DOHH2 (cell line): ENCODE data around the gene CTAG2.

Source experiments
- H3F3A ChIP-seq: fragments of 200-600 bp; sonication (generic), shearing (Covaris generic); 2 replicates; pipeline ENCODE4 v1.6.0; 2016; ENCODE audit warnings: antibody characterized with exemption, mild to moderate bottlenecking; ENCODE audit not compliant: control insufficient read depth, insufficient read depth
- H3K27ac ChIP-seq: fragments of 200-600 bp; sonication (generic); 2 replicates; pipeline ENCODE4 v1.5.1; 2014; ENCODE audit warnings: low read depth, mild to moderate bottlenecking, low read length, moderate library complexity
- H3K27me3 ChIP-seq: fragments of 200-600 bp; sonication (generic); 2 replicates; pipeline ENCODE4 v1.6.1; 2014; ENCODE audit warnings: mild to moderate bottlenecking, low read length, mixed read lengths; ENCODE audit not compliant: control insufficient read depth
- H3K36me3 ChIP-seq: fragments of 200-600 bp; sonication (generic); 2 replicates; pipeline ENCODE4 v1.6.1; 2014; ENCODE audit warnings: mild to moderate bottlenecking, low read length, moderate library complexity, mixed read lengths; ENCODE audit not compliant: control insufficient read depth
- H3K4me1 ChIP-seq: fragments of 200-600 bp; sonication (generic); 2 replicates; pipeline ENCODE4 v1.6.1; 2014; ENCODE audit warnings: mild to moderate bottlenecking, low read length, mixed read lengths; ENCODE audit not compliant: control insufficient read depth
- H3K4me2 ChIP-seq: fragments of 200-600 bp; sonication (generic); 2 replicates; pipeline ENCODE4 v1.6.0; 2014; ENCODE audit warnings: mild to moderate bottlenecking, low read length, moderate library complexity
- H3K4me3 ChIP-seq: fragments of 200-600 bp; sonication (generic); 2 replicates; pipeline ENCODE4 v1.5.1; 2014; ENCODE audit warnings: mild to moderate bottlenecking, low read length, mixed read lengths
- H3K79me2 ChIP-seq: fragments of 200-600 bp; sonication (generic); 2 replicates; pipeline ENCODE4 v1.6.1; 2014; ENCODE audit warnings: mild to moderate bottlenecking, low read length, mixed read lengths; ENCODE audit not compliant: control insufficient read depth
- H3K9me2 ChIP-seq: fragments of 200-600 bp; sonication (generic); replicated peaks from 2 replicates; pipeline ENCODE4 v1.6.1; 2014; ENCODE audit warnings: mild to moderate bottlenecking, low read length, mixed read lengths; ENCODE audit not compliant: control insufficient read depth
- H3K9me3 ChIP-seq: fragments of 200-600 bp; sonication (generic); 2 replicates; pipeline ENCODE4 v1.6.1; 2014; ENCODE audit warnings: antibody characterized with exemption, low read length, mixed read lengths; ENCODE audit not compliant: control insufficient read depth, insufficient read depth
- H4K20me1 ChIP-seq: fragments of 200-600 bp; sonication (generic); 2 replicates; pipeline ENCODE4 v1.6.0; 2014; ENCODE audit warnings: low read depth, mild to moderate bottlenecking, antibody characterized with exemption, low read length, moderate library complexity; ENCODE audit not compliant: control insufficient read depth, insufficient read depth
- CTCF ChIP-seq: fragments of 200-600 bp; sonication (generic); IDR thresholded peaks from one replicate; pipeline ENCODE4 v1.5.1; 2014; ENCODE audit warnings: antibody characterized with exemption, mild to moderate bottlenecking, low read depth, low read length; ENCODE audit not compliant: poor library complexity, severe bottlenecking
- EZH2phosphoT487 ChIP-seq: fragments of 200-600 bp; sonication (generic); IDR thresholded peaks from 2 replicates; pipeline ENCODE4 v1.6.1; 2017; ENCODE audit warnings: borderline replicate concordance, mild to moderate bottlenecking, antibody characterized with exemption, low read length, moderate library complexity, mixed read lengths

The CTAG2 gene

GRCh38 chrX:154602766-154603437, 50.5 kb downstream of the CTAG2 start:
- no peaks in the 10 kb centered on the region for H3K36me3 ChIP-seq
- no peaks in the 10 kb centered on the region for H3K27me3 ChIP-seq
- no peak for TF ChIP-seq CTCF
- TF ChIP-seq EZH2phosphoT487 = no peak
- H3K9me2 ChIP-seq = no peaks in the 10 kb centered on the region
- no peaks in the 10 kb centered on the region for H3K9me3 ChIP-seq
- no peaks in the 10 kb centered on the region for H3F3A ChIP-seq
- no peak overlapping the region for H3K27ac ChIP-seq
- no peak overlapping the region for H3K4me2 ChIP-seq
- H3K79me2 ChIP-seq = no peaks in the 10 kb centered on the region
- H3K4me3 ChIP-seq = no peak overlapping the region
- H3K4me1 ChIP-seq = no peaks in the 10 kb centered on the region
- H4K20me1 ChIP-seq = no peaks in the 10 kb centered on the region

GRCh38 chrX:154602226-154602625, 51.2 kb downstream of the CTAG2 start:
- Histone ChIP-seq H3K27me3 (no peaks in the 10 kb centered on the region), H3K9me3 (no peaks in the 10 kb centered on the region)

More at GRCh38 chrX:154602226-154602625, 51.2 kb downstream of the CTAG2 start:
- Histone ChIP-seq H4K20me1 (no peaks in the 10 kb centered on the region), H3K79me2 (no peaks in the 10 kb centered on the region), H3K4me3 (no peak overlapping the region), H3K9me2 (no peaks in the 10 kb centered on the region), H3K36me3 (no peaks in the 10 kb centered on the region), H3K4me1 (no peaks in the 10 kb centered on the region), H3K27ac (no peak overlapping the region), H3K4me2 (no peak overlapping the region), H3F3A (no peaks in the 10 kb centered on the region)
- TF ChIP-seq EZH2phosphoT487 (no peak), CTCF (no peak)
